ENCODE measurements around the gene WDR13.
"Not testable (repeated sequence)": the region's sequence is repeated elsewhere in the genome, so short reads cannot be mapped to it uniquely, and the experiment has no call there.

WDR13 gene

GRCh38 chrX:48597353-48598264 is at the start of gene WDR13:
Gene WDR13, plus strand, starts transcription at chrX:48597492. Its CDS starts 505 bp downstream, at chrX:48597997.
- H2AFZ ChIP-seq (ENCODE audit: low read depth, low read length): peak within 1 kb of the TSS; percentile 90

DNA sequence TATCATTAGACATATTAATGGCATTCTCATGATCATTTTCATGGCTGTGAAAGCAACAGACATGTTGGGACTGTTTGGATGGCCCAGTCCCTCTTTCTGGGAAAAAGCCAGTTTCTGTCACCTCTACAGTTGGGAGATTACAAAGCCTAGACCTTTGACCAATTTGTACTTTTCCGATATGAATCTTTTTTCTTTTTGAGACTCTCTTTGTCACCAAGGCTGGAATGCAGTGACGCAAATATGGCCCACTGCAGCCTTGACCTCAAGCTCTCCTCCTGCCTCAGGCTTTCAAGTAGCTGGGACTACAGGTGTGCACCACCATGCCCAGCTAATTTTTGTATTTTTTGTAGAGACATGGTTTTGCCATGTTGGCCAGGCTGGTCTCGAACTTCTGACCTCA is 48.4 kb upstream of the WDR13 start:
- ATAC-seq (ENCODE audit: insufficient read depth, low read depth) (no peak), DNase-seq (no peak)
- H3K4me2 ChIP-seq (ENCODE audit: insufficient read depth, low read length): no peak overlapping the region
- TF ChIP-seq EZH2 (IDR thresholded peaks at IDR 0.05; ENCODE audit: borderline replicate concordance, low read depth, low read length, severe bottlenecking) (no peak), CTCF (IDR thresholded peaks at IDR 0.05; ENCODE audit: borderline replicate concordance, extremely low read depth, low read length, poor library complexity, severe bottlenecking) (no peak)
- H3K9ac ChIP-seq (ENCODE audit: low read depth, low read length): no peak overlapping the region
- no peaks in the 10 kb centered on the region for H3K9me3 ChIP-seq (ENCODE audit: insufficient read depth, low read length, severe bottlenecking)
- no peak overlapping the region for H3K4me3 ChIP-seq (ENCODE audit: low read depth in 1 of 2, low read length in 2 of 2)
- H4K20me1 ChIP-seq (ENCODE audit: insufficient read depth, low read length): no peaks in the 10 kb centered on the region
- no peaks in the 10 kb centered on the region for H3K27me3 ChIP-seq (ENCODE audit: insufficient read depth, low read length, poor library complexity)
- no peaks in the 10 kb centered on the region for H3K4me1 ChIP-seq (ENCODE audit: insufficient read depth, low read length)
- no peak overlapping the region for H2AFZ ChIP-seq (ENCODE audit: low read depth, low read length)
- H3K36me3 ChIP-seq (ENCODE audit: insufficient read depth, low read length): peaks cover 31% of the 10 kb centered on the region
- H3K79me2 ChIP-seq (ENCODE audit: insufficient read depth, low read length): no peaks in the 10 kb centered on the region
- H3K27ac ChIP-seq (ENCODE audit: low read length): no peak overlapping the region

More at GRCh38 chrX:48597353-48598264, at the start of gene WDR13:
- Histone ChIP-seq H3K9ac (ENCODE audit: low read depth, low read length) (peak within 1 kb of the TSS; percentile 92), H3K36me3 (ENCODE audit: insufficient read depth, low read length) (peaks cover 24% of the 10 kb centered on the region), H3K4me3 (ENCODE audit: low read depth in 1 of 2, low read length in 2 of 2) (peak within 1 kb of the TSS; percentile 84 to 99; a peak in 3 of 4 replicates), H3K27ac (ENCODE audit: low read length) (peak within 1 kb of the TSS; percentile 99), H3K9me3 (ENCODE audit: insufficient read depth, low read length, severe bottlenecking) (no peaks in the 10 kb centered on the region), H3K4me2 (ENCODE audit: insufficient read depth, low read length) (peak within 1 kb of the TSS; percentile 86), H3K79me2 (ENCODE audit: insufficient read depth, low read length) (peaks cover 5% of the 10 kb centered on the region), H3K27me3 (ENCODE audit: insufficient read depth, low read length, poor library complexity) (no peaks in the 10 kb centered on the region), H3K4me1 (ENCODE audit: insufficient read depth, low read length) (peaks cover 24% of the 10 kb centered on the region), H4K20me1 (ENCODE audit: insufficient read depth, low read length) (no peaks in the 10 kb centered on the region)
- ATAC-seq (ENCODE audit: insufficient read depth, low read depth) (peak; percentile 83), DNase-seq (peak; percentile 90)
- TF ChIP-seq EZH2 (IDR thresholded peaks at IDR 0.05; ENCODE audit: borderline replicate concordance, low read depth, low read length, severe bottlenecking) (no peak), CTCF (IDR thresholded peaks at IDR 0.05; ENCODE audit: borderline replicate concordance, extremely low read depth, low read length, poor library complexity, severe bottlenecking) (no peak)

DNA sequence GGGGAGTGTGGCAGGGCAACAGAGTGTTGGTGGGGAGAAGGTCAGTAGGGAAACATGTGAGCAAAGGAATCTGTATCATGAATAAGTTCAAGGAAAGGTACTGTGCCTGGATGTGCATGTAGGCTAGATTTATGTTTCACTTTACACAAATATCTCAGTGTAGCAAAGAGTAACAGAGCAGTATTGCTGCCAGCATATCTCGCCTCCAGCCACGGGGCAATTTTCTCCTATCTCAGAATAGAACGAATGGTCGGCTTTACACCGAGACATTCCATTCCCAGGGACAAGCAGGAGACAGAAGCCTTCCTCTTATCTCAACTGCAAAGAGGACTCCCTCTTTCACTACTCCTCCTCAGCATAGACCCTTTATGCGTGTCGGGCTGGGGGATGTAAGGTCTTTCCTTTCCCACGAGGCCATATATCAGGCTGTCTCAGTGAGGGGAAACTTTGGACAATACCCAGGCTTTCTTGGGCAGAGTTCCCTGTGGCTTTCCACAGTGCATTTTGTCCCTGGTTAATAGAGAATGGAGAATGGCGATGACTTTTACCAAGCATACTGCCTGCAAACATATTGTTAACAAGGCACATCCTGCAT is 41.5 kb upstream of the WDR13 start:
- H3K4me3 ChIP-seq (ENCODE audit: low read depth in 1 of 2, low read length in 2 of 2); H2AFZ ChIP-seq (ENCODE audit: low read depth, low read length); H3K9ac ChIP-seq (ENCODE audit: low read depth, low read length); H3K27ac ChIP-seq (ENCODE audit: low read length); H3K9me3 ChIP-seq (ENCODE audit: insufficient read depth, low read length, severe bottlenecking); H3K4me2 ChIP-seq (ENCODE audit: insufficient read depth, low read length); H4K20me1 ChIP-seq (ENCODE audit: insufficient read depth, low read length); H3K79me2 ChIP-seq (ENCODE audit: insufficient read depth, low read length); DNase-seq; H3K4me1 ChIP-seq (ENCODE audit: insufficient read depth, low read length); ATAC-seq (ENCODE audit: insufficient read depth, low read depth); H3K27me3 ChIP-seq (ENCODE audit: insufficient read depth, low read length, poor library complexity): not testable (repeated sequence)
- H3K36me3 ChIP-seq (ENCODE audit: insufficient read depth, low read length): peaks cover 39% of the 10 kb centered on the region

DNA sequence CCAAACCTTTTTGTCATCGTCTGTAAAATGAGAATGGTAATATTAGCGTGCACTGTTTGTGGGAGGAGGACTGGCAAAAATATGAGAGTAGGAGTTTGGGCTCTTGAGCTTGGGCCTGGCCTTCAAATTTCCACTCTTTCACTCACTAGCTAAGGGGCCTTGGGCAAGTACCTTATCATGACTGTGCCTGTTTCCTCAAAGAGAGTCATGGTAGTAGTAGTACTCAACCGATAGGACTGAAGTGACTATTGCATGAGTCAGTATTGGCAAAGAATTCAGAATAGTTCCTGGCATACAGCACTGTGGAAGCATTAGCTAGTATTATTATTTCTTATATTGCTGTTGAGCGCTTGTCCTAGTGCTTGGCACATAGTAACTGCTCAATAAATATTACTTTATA is 39.0 kb upstream of the WDR13 start:
- peaks cover 53% of the 10 kb centered on the region for H3K36me3 ChIP-seq (ENCODE audit: insufficient read depth, low read length)

More for the DNA sequence above, 39.0 kb upstream of the WDR13 start:
- no peak for TF ChIP-seq CTCF (IDR thresholded peaks at IDR 0.05; ENCODE audit: borderline replicate concordance, extremely low read depth, low read length, poor library complexity, severe bottlenecking)
- TF ChIP-seq EZH2 (IDR thresholded peaks at IDR 0.05; ENCODE audit: borderline replicate concordance, low read depth, low read length, severe bottlenecking): no peak
- Histone ChIP-seq H3K79me2 (ENCODE audit: insufficient read depth, low read length) (no peaks in the 10 kb centered on the region), H2AFZ (ENCODE audit: low read depth, low read length) (no peak overlapping the region), H3K4me2 (ENCODE audit: insufficient read depth, low read length) (no peak overlapping the region), H3K27ac (ENCODE audit: low read length) (no peak overlapping the region), H3K4me3 (ENCODE audit: low read depth in 1 of 2, low read length in 2 of 2) (no peak overlapping the region), H3K9me3 (ENCODE audit: insufficient read depth, low read length, severe bottlenecking) (no peaks in the 10 kb centered on the region), H3K4me1 (ENCODE audit: insufficient read depth, low read length) (no peaks in the 10 kb centered on the region), H3K27me3 (ENCODE audit: insufficient read depth, low read length, poor library complexity) (no peaks in the 10 kb centered on the region), H3K9ac (ENCODE audit: low read depth, low read length) (no peak overlapping the region), H4K20me1 (ENCODE audit: insufficient read depth, low read length) (no peaks in the 10 kb centered on the region)
- ATAC-seq (ENCODE audit: insufficient read depth, low read depth) (no peak), DNase-seq (no peak)
